ENCODE measurements around the gene RPA1.

RPA1 gene

DNA sequence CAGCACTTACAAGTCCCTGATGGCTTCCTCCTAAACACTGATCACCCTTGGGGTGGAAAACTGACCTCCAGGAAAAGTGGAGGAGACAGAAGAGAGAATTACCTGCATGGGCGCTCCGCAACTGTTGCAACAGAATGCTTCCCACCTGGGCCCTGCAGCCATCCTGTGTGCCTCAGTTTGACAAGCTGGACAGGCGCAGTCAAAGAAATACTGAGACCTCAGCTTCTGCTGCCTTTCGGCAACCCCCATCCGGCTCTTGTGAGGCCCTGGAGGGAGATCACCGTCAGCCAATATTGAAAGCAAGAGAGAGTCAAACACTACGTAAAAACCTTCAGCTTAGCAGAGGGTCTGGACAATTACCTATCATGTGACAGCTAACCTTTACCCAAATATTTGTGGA lies 43.1 kb upstream of the RPA1 start:
- no peak overlapping the region for H3K4me3 ChIP-seq (ENCODE audit: low read depth, low read length)
- no peak for DNase-seq (ENCODE audit: low read depth)
- TF ChIP-seq, protein P1, sequence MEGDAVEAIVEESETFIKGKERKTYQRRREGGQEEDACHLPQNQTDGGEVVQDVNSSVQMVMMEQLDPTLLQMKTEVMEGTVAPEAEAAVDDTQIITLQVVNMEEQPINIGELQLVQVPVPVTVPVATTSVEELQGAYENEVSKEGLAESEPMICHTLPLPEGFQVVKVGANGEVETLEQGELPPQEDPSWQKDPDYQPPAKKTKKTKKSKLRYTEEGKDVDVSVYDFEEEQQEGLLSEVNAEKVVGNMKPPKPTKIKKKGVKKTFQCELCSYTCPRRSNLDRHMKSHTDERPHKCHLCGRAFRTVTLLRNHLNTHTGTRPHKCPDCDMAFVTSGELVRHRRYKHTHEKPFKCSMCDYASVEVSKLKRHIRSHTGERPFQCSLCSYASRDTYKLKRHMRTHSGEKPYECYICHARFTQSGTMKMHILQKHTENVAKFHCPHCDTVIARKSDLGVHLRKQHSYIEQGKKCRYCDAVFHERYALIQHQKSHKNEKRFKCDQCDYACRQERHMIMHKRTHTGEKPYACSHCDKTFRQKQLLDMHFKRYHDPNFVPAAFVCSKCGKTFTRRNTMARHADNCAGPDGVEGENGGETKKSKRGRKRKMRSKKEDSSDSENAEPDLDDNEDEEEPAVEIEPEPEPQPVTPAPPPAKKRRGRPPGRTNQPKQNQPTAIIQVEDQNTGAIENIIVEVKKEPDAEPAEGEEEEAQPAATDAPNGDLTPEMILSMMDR (IDR thresholded peaks at IDR 0.05; ENCODE audit: low read depth, low read length), result no peak
- TF ChIP-seq, protein P2, sequence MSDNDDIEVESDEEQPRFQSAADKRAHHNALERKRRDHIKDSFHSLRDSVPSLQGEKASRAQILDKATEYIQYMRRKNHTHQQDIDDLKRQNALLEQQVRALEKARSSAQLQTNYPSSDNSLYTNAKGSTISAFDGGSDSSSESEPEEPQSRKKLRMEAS (IDR thresholded peaks at IDR 0.05; ENCODE audit: low read depth, low read length), result no peak
- TF ChIP-seq POLR2A (IDR thresholded peaks at IDR 0.05; ENCODE audit: extremely low read depth, insufficient read length), result no peak
- no peak for TF ChIP-seq MYC (IDR thresholded peaks at IDR 0.05; ENCODE audit: low read depth, low read length)

DNA sequence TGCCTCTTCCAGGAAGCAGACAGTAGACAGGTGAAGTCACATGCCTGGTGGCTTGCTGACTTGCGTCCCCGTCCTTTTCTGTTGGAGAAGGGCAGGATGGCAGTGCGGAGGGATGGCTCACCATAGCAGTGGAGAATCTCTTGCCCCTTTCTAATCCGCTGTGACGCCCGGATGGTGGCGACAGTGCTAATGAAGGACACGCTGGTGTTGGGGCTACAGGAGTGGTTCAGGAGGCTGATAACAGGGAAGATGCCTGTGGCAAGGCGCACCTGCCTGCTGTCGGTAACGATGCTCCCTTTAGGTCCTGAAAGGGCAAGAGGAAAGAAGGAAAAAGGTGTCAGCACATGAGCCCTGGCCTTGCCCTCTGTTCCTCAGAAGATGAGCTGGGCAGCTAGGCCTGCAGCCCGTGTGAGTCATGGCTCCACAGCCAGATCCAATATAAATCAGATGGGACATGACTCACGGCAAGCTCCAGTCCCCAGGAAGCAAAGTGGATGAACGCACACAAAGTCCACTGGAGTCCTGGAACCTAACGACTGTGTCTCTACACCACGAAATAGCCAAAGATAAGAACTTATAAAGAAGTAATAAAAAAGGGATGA lies 42.4 kb upstream of the RPA1 start:
- DNase-seq (ENCODE audit: low read depth), result no peak
- TF ChIP-seq, protein P2 (IDR thresholded peaks at IDR 0.05; ENCODE audit: low read depth, low read length), result no peak
- TF ChIP-seq MYC (IDR thresholded peaks at IDR 0.05; ENCODE audit: low read depth, low read length) (no peak), POLR2A (IDR thresholded peaks at IDR 0.05; ENCODE audit: extremely low read depth, insufficient read length) (no peak)
- TF ChIP-seq, protein P1 (IDR thresholded peaks at IDR 0.05; ENCODE audit: low read depth, low read length), result no peak
- H3K4me3 ChIP-seq (ENCODE audit: low read depth, low read length), result no peak overlapping the region

DNA sequence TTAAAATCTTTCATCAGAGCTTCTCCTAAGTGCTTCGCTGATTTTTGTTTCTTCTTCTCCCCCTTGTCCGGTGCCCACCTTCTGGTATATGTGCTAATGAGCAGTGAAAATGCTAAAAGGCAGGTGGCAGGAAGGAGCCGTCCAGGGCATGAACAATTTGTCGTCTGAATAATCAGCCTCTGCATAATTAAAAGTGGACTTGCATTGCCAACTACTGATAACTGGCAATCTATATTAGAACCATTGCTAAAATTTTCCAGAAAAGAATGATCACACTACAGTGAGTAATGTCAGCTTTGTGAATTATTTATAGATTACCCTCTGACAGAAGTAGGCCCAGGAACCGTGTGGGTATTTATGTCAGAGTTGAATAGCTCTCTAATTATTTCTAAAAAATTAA lies 39.9 kb upstream of the RPA1 start:
- no peak overlapping the region for H3K4me3 ChIP-seq (ENCODE audit: low read depth, low read length)
- DNase-seq (ENCODE audit: low read depth), result no peak
- TF ChIP-seq MYC (IDR thresholded peaks at IDR 0.05; ENCODE audit: low read depth, low read length), result no peak
- TF ChIP-seq, protein P2 (IDR thresholded peaks at IDR 0.05; ENCODE audit: low read depth, low read length), result no peak

DNA sequence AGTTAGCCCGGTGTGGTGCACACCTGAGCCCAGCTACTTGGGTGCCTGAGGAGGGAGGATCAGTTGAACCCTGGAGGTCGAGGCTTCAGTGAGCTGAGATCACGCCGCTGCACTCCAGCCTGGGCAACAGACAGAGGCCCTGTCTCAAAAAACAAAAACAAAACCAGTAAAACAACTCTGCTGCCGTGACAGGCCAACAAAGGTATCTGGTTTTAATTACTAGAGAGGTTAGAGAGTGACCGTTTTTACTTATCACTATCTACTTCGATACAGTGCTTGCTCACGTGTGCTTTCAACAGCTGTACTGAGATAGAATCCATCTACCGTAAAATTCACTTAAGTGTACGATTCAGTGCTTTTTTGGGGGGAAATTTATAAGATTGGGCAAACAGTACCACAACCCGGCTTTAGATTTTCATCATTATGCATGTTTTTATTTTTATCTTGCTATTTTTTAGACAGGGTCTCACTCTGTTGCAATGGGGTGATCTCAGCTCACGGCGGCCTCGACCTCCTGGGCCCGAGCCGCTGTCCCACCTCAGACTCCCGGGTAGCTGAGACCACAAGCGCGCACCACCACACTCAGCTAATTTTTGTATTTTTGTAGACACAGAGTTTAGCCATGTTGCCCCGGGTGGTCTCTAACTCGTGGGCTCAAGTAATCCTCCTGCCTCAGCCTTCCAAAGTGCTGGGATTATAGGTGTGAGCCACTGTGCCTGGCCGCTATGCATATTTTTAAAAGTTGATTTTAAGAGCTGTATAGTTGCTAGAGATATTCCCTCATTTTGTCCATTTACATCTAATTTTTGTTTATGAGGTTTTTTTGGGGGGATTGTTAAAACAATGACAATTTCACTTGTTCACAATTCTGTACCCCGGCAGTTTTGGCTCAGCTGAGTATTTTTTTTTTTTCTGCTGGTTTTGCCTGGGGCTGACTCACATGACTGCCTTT lies 37.0 kb upstream of the RPA1 start:
- no peak for DNase-seq (ENCODE audit: low read depth)
- TF ChIP-seq POLR2A (IDR thresholded peaks at IDR 0.05; ENCODE audit: extremely low read depth, insufficient read length), result no peak
- TF ChIP-seq MYC (IDR thresholded peaks at IDR 0.05; ENCODE audit: low read depth, low read length), result no peak
- TF ChIP-seq, protein P2 (IDR thresholded peaks at IDR 0.05; ENCODE audit: low read depth, low read length), result no peak
- TF ChIP-seq, protein P1 (IDR thresholded peaks at IDR 0.05; ENCODE audit: low read depth, low read length), result no peak
- H3K4me3 ChIP-seq (ENCODE audit: low read depth, low read length), result no peak overlapping the region

DNA sequence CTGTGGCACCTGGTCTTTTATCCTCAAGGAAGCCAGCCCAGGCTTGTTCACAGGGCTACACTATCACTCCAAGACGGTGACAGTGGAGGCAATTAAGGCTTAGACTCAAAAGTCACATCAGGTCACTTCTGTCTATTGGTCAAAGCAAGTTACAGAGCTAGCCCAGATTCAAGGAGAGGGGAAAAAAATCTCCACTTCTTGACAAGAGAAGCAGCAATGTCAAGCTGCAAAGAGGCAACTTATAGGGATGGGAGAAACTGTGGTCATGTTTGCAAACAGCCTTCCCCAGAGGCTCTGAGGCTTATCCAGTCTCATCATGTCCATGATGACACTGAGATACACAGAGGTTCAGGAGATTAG lies 36.4 kb upstream of the RPA1 start:
- no peak for TF ChIP-seq MYC (IDR thresholded peaks at IDR 0.05; ENCODE audit: low read depth, low read length)
- TF ChIP-seq, protein P2 (IDR thresholded peaks at IDR 0.05; ENCODE audit: low read depth, low read length), result no peak
- no peak for TF ChIP-seq POLR2A (IDR thresholded peaks at IDR 0.05; ENCODE audit: extremely low read depth, insufficient read length)
- TF ChIP-seq, protein P1 (IDR thresholded peaks at IDR 0.05; ENCODE audit: low read depth, low read length), result no peak
- no peak overlapping the region for H3K4me3 ChIP-seq (ENCODE audit: low read depth, low read length)
- no peak for DNase-seq (ENCODE audit: low read depth)

DNA sequence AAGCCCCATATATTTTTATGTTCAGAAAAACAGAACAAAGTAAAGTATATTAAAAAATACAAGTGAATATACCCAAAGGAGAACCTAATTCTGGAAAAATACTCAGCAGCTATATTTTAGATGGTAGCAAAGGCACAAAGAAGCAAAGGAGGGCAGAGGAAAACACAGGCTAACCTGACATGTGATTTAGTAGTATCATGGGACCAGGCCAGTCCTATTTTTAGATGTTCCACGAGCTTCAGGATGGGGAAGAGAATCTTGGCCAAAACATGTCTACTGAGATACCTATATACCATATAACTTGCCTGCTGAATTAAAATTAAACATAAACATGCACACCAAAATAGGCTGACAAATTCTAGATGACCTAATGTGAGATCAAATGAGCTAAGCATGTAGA lies 33.0 kb upstream of the RPA1 start:
- DNase-seq (ENCODE audit: low read depth), result no peak
- no peak overlapping the region for H3K4me3 ChIP-seq (ENCODE audit: low read depth, low read length)
- TF ChIP-seq, protein P2 (IDR thresholded peaks at IDR 0.05; ENCODE audit: low read depth, low read length), result no peak
- TF ChIP-seq POLR2A (IDR thresholded peaks at IDR 0.05; ENCODE audit: extremely low read depth, insufficient read length) (no peak), MYC (IDR thresholded peaks at IDR 0.05; ENCODE audit: low read depth, low read length) (no peak)
- TF ChIP-seq, protein P1 (IDR thresholded peaks at IDR 0.05; ENCODE audit: low read depth, low read length), result no peak

Measured in NB4 (cell line).